Measurements from ENCODE around the gene METTL25B. TPM values are rescaled to one million over a fixed set of nuclear protein-coding genes. Genes with fewer than 3 reads are reported as not detected.

Gene METTL25B
- total RNA-seq (10 to 100 TPM; 22.4 to 39.6 (median 33.2) TPM), polyA plus RNA-seq (10 to 100 TPM; 18.1 to 33.2 TPM)
- long read RNA-seq, donor 1, transcript RRNAD1-202 (7 exons, 1,802 nt), result minor isoform, 6 of 50 reads
- long read RNA-seq, donor 1, transcript RRNAD1-201 (8 exons, 2,254 nt), result major isoform, 9 of 50 reads
- long read RNA-seq, donor 1, partial matches to known transcripts, result 6 of 50 reads
- long read RNA-seq, donor 1, other reads (novel, unspliced or antisense), result 29 of 50 reads
- long read RNA-seq, donor 2, partial matches to known transcripts, result 0 of 10 reads
- long read RNA-seq, donor 2, other reads (novel, unspliced or antisense), result 6 of 10 reads
- long read RNA-seq, donor 3, partial matches to known transcripts, result 1 of 15 reads
- long read RNA-seq, donor 3, other reads (novel, unspliced or antisense), result 11 of 15 reads

GRCh38 chr1:156727926-156728598 is at the start of gene METTL25B:
TSS of gene METTL25B (plus strand) at chr1:156728469. CDS start at chr1:156729105, 636 bp downstream.
- H3K27me3 ChIP-seq, result no peaks in the 10 kb centered on the region
- TF ChIP-seq CTCF (IDR thresholded peaks at IDR 0.05), result no peak
- TF ChIP-seq EP300 (IDR thresholded peaks at IDR 0.05), result no peak
- no peak for TF ChIP-seq POLR2A (IDR thresholded peaks at IDR 0.05)

GRCh38 chr1:156680056-156680455 is 48.2 kb upstream of the METTL25B start:
- H3K27me3 ChIP-seq, result peaks cover 3% of the 10 kb centered on the region
- 36 to 45% (median 42%) methylated on average over 2 of the region's 2 CpGs for WGBS, 3 donors
- TF ChIP-seq CTCF (IDR thresholded peaks at IDR 0.05) (no peak), EP300 (IDR thresholded peaks at IDR 0.05) (no peak), POLR2A (IDR thresholded peaks at IDR 0.05) (no peak)
- H3K4me3 ChIP-seq, result no peak overlapping the region
- intact Hi-C loops (cut with DNase I), result no loop called here
- H3K4me1 ChIP-seq (ENCODE audit: insufficient read depth), result no peaks in the 10 kb centered on the region
- H3K27ac ChIP-seq, result no peak overlapping the region
- H3K36me3 ChIP-seq, result no peaks in the 10 kb centered on the region
- no peaks in the 10 kb centered on the region for H3K9me3 ChIP-seq
- no peak for DNase-seq

More at GRCh38 chr1:156727926-156728598, at the start of gene METTL25B:
- no peaks in the 10 kb centered on the region for H3K9me3 ChIP-seq
- peak within 1 kb of the TSS; percentile 93 to 98 for H3K27ac ChIP-seq
- 0% methylated on average over 44 to 46 of the region's 46 CpGs for WGBS, 3 donors
- peak within 1 kb of the TSS; percentile 62 for H3K4me3 ChIP-seq
- no peaks in the 10 kb centered on the region for H3K36me3 ChIP-seq
- peaks cover 16% of the 10 kb centered on the region for H3K4me1 ChIP-seq (ENCODE audit: insufficient read depth)
- DNase-seq, result peak; percentile 83 to 90 (median 85)
- intact Hi-C loops (cut with DNase I), result loop anchor here in 2 of 4 donors (1.0 to 2.0 kb wide), 2 partner anchors 13 to 37 kb away; partner anchors contain the start of gene MRPL24 (in 1 of the 2)

GRCh38 chr1:156681196-156681960 is 46.9 kb upstream of the METTL25B start:
- TF ChIP-seq POLR2A (IDR thresholded peaks at IDR 0.05) (no peak), CTCF (IDR thresholded peaks at IDR 0.05) (no peak), EP300 (IDR thresholded peaks at IDR 0.05) (no peak)
- 75 to 78% (median 76%) methylated on average over 8 of the region's 8 CpGs for WGBS, 3 donors
- Histone ChIP-seq H3K36me3 (no peaks in the 10 kb centered on the region), H3K27ac (no peak overlapping the region), H3K9me3 (no peaks in the 10 kb centered on the region), H3K4me1 (ENCODE audit: insufficient read depth) (no peaks in the 10 kb centered on the region), H3K4me3 (no peak overlapping the region), H3K27me3 (peaks cover 3% of the 10 kb centered on the region)
- no peak for DNase-seq
- intact Hi-C loops (cut with DNase I), result no loop called here

- Histone ChIP-seq H3K27me3 (no peaks in the 10 kb centered on the region), H3K36me3 (no peaks in the 10 kb centered on the region), H3K27ac (no peak overlapping the region), H3K9me3 (no peaks in the 10 kb centered on the region), H3K4me1 (ENCODE audit: insufficient read depth) (no peaks in the 10 kb centered on the region), H3K4me3 (no peak overlapping the region)
- no peak for TF ChIP-seq POLR2A (IDR thresholded peaks at IDR 0.05)
- no peak for TF ChIP-seq CTCF (IDR thresholded peaks at IDR 0.05)
- TF ChIP-seq EP300 (IDR thresholded peaks at IDR 0.05), result no peak
- intact Hi-C loops (cut with DNase I), result no loop called here
- 66 to 70% (median 69%) methylated on average over 5 of the region's 5 CpGs for WGBS, 3 donors
- no peak for DNase-seq
Measured at GRCh38 chr1:156682166-156682890, 45.9 kb upstream of the METTL25B start.
